Stomach (tissue), 4 donors: ENCODE measurements around the gene SLC8A3.

Experiments used
- CTCF ChIP-seq, 7 experiments: fragments of 450-650 bp in 4 of 7; fragments of 200-600 bp in 3 of 7; sonication (generic) in 3 of 7; IDR thresholded peaks; one replicate each; pipeline ENCODE4 v1.5.1; 2016 to 2019; ENCODE audit warnings: antibody characterized with exemption in 7 of 7, control low read depth in 2 of 7, mild to moderate bottlenecking in 1 of 7
- EP300 ChIP-seq: sonication (generic); formaldehyde crosslinking; IDR thresholded peaks from one replicate; pipeline ENCODE4 v1.6.1; 2017; ENCODE audit warnings: antibody characterized with exemption
- POLR2A ChIP-seq, 4 donors: fragments of 450-650 bp; IDR thresholded peaks; one replicate each; pipeline ENCODE4 v1.6.1; 2016; ENCODE audit warnings: antibody characterized with exemption in 4 of 4, control low read depth in 2 of 4, mild to moderate bottlenecking in 1 of 4, moderate library complexity in 1 of 4
- POLR2AphosphoS5 ChIP-seq, 3 donors: sonication (generic); formaldehyde crosslinking; IDR thresholded peaks; one replicate each; pipeline ENCODE4 v1.6.1; 2016; ENCODE audit warnings: antibody characterized with exemption in 3 of 3

GRCh38 chr14:70188322-70188658, 461 bp downstream of the SLC8A3 start:
- no peak for TF ChIP-seq CTCF (IDR thresholded peaks at IDR 0.05)
- TF ChIP-seq POLR2A (IDR thresholded peaks at IDR 0.05), result no peak
- no peak for TF ChIP-seq POLR2AphosphoS5 (IDR thresholded peaks at IDR 0.05)
- TF ChIP-seq EP300, result no peak
